C4-2B (cell line): ENCODE measurements around the gene KCNH8.
"Not testable (repeated sequence)": the region's sequence is repeated elsewhere in the genome, so short reads cannot be mapped to it uniquely, and the experiment has no call there.

Source experiments
- H3K27ac ChIP-seq: fragments of 450-650 bp; 2 replicates; pipeline ENCODE4 v1.5.1; 2017
- CTCF ChIP-seq: fragments of 450-650 bp; conservative IDR thresholded peaks from 2 replicates; pipeline ENCODE4 v1.5.1; 2017; ENCODE audit warnings: mild to moderate bottlenecking
- ZFX ChIP-seq: fragments of 450-650 bp; IDR thresholded peaks from 2 replicates; pipeline ENCODE4 v1.6.1; 2017

KCNH8 gene

GRCh38 chr3:19147905-19148767 lies at the start of gene KCNH8:
Gene KCNH8, plus strand, starts transcription at chr3:19148510. Its CDS starts 210 bp downstream, at chr3:19148720.
- H3K27ac ChIP-seq, result peak within 1 kb of the TSS; percentile 1; the same call in 1 of the 2 replicates
- TF ChIP-seq CTCF (no peak), ZFX (no peak)

- H3K27ac ChIP-seq, result not testable (repeated sequence)
These were observed 45.5 kb upstream of the KCNH8 start for GRCh38 chr3:19102654-19103290.

- H3K27ac ChIP-seq, result no peak overlapping the region
- TF ChIP-seq CTCF (no peak), ZFX (no peak)
These were observed 44.8 kb upstream of the KCNH8 start for GRCh38 chr3:19103510-19103909.

- H3K27ac ChIP-seq, result no peak overlapping the region
These were observed 43.9 kb upstream of the KCNH8 start for GRCh38 chr3:19104459-19104858.

GRCh38 chr3:19105826-19106225 lies 42.5 kb upstream of the KCNH8 start:
- H3K27ac ChIP-seq, result no peak overlapping the region
- TF ChIP-seq ZFX (no peak), CTCF (no peak)

More at GRCh38 chr3:19104459-19104858, 43.9 kb upstream of the KCNH8 start:
- TF ChIP-seq CTCF, result no peak
- no peak for TF ChIP-seq ZFX

GRCh38 chr3:19106307-19106706 lies 42.0 kb upstream of the KCNH8 start:
- TF ChIP-seq CTCF, result no peak
- no peak for TF ChIP-seq ZFX
- H3K27ac ChIP-seq, result no peak overlapping the region

- no peak overlapping the region for H3K27ac ChIP-seq
- TF ChIP-seq ZFX (no peak), CTCF (no peak)
These were observed 40.6 kb upstream of the KCNH8 start for GRCh38 chr3:19107719-19108118.
